ENCODE measurements around the gene CCL5.

The CCL5 gene

GRCh38 chr17:35879773-35880654 is at the start of gene CCL5:
CCL5 (minus strand) TSS chr17:35880360.
- DNase-seq (ENCODE audit: low spot score): no peak

- DNase-seq (ENCODE audit: low spot score): no peak
Observed at GRCh38 chr17:35927714-35928113, 47.6 kb upstream of the CCL5 start.

- DNase-seq (ENCODE audit: low spot score): no peak
Observed at GRCh38 chr17:35923609-35924114, 43.5 kb upstream of the CCL5 start.

DNA sequence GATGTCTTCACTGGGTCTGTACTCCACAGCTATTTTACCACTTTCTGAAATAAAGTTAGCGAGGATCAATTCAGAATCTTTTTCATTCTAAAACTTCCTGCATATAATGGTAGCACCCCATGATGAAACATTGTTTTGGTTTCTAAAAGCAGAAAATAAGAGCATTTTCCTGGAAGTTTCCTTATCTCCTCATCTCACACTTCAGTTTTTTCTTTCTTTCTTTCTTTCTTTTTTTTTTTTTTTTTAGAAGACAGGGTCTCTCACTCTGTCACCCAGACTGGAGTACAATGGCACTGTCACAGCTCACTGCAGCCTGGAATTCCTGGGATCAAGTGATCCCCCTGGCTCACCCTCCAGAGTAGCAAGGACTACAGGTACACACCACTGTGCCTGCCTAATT is 40.1 kb upstream of the CCL5 start:
- no peak for DNase-seq (ENCODE audit: low spot score)

GRCh38 chr17:35918665-35919064 is 38.5 kb upstream of the CCL5 start:
- no peak for DNase-seq (ENCODE audit: low spot score)

- no peak for DNase-seq (ENCODE audit: low spot score)
Observed at GRCh38 chr17:35917519-35918213, 37.5 kb upstream of the CCL5 start.

DNA sequence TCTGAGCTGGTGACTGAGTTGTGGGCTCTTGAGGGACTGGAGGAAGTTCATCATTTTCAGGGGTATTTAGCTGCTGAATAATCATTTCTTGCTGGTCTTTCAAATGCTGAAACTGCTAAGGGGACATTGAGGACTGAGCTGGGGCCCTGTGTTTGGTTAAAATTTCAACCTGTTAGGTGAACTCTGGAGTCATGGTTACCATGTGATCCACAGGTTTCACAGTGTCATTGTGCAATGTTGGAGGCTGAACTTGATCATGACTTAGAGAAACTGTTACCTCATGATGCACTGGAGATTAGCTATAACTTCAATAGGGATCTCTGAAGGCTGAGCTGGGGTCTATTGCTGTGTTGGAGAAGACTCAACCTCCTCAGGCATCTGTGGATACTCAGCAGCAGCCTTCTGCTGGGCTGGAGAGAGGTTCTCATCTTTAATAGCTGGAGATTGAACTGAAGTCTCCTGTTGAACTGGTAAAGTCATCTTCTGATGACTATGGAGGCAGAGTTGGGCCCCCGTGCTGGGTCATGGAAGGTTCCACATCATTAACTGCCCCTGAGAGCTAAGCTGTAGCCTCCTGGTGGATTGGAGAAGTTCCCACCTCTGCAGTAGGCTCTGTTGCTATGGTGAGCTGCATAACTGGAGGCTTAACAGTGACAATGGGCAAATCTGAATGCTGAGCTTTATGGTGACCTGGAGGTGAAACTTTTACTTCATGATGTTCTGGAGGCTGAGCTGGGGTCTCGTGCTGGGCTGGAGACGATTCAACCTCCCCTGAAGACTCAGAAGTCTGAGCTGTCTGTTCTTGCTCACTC is 35.2 kb upstream of the CCL5 start:
- no peak for DNase-seq (ENCODE audit: low spot score)

DNA sequence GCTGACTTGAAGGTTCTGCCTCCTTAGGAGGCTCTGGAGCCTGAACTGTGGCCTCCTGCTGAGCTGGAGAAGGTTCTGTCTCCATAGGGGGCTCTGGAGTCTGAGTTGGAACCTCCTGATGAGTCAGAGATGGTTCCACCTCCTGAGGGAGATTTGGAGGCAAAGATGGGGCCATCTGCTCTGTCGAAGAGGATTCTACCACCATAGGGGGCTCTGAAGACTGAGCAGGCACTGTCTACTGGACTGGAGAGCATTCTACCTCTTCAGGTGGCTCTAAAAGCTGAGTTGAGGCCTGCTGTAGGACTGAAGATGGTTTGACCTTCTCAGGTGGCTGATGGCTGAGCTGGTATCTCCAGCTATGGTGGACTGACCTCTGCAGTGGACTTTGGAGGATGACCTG is 34.2 kb upstream of the CCL5 start:
- DNase-seq (ENCODE audit: low spot score): no peak

DNA sequence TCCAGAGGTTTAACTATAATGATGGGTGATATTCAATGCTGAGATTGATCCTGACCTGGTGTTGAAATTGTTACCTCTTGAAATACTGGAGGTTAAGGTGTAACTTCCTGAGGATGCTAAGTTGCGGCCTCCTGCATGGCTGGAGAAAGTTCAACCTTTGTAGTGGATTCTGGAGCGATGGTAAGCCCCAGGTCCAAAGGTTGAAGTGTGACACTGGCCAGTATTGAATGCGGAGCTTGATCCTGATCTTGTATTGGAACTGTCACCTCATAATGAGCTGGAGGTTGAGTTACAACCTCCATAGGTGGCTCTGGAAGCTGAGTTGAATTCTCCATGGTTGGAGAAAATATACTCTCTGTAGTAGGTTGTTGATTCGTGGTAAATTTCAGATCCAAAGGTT is 33.4 kb upstream of the CCL5 start:
- no peak for DNase-seq (ENCODE audit: low spot score)

DNA sequence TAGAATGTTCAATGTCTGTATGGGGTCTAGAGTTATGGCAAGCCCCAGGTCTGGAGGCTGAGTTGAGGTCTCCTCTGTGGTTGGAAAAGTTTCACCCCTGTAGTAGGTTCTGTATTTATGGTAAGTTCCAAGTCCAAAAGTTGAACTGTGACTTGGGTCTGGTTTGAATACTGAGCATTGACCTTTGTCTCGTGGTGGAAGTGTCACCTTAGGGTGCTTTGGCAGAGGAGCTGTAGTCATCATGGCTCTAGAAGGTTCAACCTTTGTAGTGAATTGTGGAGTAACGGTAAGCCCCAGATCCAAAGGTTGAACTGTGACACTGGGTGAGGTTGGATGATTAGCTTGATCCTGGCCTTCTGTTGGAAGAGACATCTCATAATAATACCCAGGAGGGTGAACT is 32.8 kb upstream of the CCL5 start:
- DNase-seq (ENCODE audit: low spot score): no peak

DNA sequence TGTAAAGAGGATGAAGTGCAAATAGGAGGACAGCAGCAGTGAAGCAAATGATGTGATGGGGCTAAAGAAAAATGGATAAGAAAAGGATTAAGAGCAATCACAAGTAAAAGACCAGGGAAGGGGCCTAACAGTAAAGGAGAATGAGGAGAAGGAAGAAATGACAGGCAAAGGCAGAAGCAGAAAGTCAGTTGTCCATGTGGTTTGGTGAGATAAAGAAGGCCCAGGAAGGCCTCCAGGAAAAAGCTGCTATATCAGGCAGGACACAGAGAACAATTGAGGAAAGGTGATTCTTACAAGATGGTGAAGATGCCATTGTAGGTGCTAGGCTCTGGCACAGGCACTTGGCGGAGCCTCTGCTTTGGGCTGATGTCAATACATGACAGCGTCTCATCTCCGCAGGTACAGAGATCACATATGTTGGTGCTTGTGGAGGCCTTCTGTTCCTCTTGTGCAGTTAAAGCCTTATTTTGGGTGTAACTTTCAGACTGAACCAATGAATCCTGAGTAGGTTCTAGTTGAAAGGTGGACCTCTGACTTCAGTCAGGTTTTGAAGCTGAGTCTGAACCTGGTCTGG is 32.3 kb upstream of the CCL5 start:
- DNase-seq (ENCODE audit: low spot score): no peak

DNA sequence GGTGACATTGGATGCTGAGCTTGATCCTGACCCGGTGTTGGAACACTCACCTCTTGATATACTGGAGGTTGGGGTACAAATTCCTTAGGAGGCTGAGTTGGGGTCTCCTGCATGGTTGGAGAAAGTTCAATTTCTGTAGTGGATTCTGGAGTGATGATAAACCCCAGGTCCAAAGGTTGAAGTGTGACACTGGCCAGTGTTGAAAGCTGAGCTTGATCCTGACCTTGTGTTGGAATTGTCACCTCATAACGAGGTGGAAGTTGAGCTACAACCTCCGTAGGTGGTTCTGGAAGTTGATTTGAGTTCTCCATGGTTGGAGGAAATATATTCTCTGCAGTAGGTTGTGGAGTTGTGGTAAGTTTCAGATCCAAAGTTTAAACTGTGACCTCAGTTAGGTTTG is 29.2 kb upstream of the CCL5 start:
- no peak for DNase-seq (ENCODE audit: low spot score)

GRCh38 chr17:35907691-35908090 is 27.5 kb upstream of the CCL5 start:
- DNase-seq (ENCODE audit: low spot score): no peak

DNA sequence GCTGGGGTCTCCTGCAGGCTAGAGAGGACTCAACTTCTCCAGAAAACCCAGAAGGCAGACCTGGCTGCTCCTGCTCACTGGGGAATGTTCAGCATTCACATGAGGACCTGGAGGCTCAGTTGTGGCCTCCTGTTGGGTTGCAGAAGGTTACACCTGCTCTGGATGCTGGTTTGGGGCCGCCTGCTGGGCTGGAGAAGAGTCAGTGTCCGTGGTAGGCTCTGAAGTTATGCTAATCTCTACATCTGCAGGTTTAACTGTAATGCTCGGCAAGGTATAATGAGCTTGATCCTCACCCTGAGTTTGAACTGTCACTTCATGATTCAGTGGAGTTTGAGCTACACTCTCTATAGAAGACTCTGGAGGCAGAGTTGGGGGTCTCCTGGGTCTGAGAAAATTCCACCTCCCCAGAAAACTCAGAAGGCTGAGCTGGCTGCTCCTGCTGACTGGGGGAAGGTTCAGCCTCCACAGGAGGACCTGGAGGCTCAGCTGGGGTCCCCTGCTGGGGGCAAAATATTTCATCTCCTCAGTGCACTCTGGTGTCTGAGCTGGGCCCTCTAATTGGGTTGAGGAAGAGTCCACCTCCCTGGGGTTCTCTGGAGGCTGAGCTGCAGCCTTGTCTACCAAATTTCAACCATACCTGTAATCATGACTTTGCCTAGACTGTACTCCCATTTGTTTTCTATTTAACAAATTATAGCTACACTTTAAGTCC is 26.9 kb upstream of the CCL5 start:
- no peak for DNase-seq (ENCODE audit: low spot score)

DNA sequence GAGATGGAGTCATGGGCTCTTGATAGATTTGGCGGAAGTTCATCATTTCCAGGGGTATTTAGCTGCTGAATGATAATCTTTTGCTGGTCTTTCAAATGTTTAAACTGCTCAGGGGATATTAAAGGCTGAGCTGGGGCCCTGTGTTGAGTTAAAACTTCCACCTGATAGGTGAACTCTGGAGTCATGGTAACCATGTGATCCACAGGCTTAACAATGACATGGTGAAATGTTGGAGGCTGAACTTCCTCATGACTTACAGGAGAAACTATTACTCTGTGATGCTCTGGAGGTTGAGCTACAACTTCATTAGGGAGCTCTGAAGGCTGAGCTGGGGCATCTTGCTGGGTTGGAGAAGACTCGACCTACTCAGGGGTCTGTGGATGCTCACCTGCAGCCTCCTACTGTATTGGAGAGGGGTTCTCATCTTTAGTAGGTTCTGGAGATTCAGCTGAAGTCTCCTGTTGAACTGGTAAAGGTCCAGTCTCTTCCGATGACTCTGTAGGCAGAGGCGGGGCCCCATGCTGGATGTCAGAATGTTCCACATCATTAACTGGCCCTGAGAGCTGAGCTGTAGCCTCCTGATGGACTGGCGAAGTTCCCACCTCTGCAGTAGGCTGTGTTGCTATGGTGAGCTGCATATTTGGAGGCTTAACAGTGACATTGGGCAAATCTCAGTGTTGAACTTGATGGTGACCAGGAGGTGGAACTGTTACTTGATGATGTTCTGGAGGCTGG is 26.2 kb upstream of the CCL5 start:
- no peak for DNase-seq (ENCODE audit: low spot score)

DNA sequence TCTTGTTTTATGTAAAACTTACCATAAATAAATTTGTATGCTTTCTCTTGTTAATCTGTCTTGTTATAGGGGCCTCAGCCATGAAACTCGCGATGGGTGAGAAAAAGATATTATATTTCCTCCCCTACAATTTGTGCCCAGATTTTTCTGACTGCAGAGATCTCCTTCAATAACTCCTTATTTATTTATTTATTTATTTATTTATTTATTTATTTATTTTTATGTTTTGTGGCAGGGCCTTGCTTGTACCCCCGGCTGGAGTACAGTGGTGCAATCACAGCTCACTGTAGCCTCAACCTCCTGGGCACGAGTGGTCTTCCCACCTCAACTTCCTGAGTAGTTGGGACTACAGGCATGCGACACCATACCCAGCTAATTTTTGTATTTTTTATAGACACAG is 23.3 kb upstream of the CCL5 start:
- DNase-seq (ENCODE audit: low spot score): no peak

DNA sequence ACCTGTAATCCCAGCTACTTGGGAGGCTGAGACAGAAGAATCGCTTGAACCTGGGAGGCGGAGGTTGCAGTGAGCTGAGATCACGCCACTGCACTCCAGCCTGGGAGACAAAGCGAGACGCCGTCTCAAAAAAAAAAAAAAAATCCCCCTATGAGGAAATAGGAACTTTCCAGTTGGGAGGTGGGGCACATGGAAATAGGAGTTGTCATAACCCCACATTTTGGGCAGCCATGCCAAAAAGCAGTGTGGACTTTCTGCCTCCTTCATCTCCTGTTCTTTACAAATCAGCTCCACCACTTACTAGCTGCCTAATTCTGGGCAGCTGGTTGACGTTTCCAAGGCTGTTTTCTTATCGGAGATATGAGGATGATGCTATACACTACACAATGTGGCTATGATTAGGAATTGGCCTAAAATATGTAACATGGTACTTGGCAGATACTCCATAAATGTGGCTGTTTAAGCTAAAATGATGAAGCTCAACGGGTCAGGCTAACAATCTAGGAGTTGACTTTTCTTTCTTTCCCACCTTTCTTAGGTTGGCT is 21.5 kb upstream of the CCL5 start:
- no peak for DNase-seq (ENCODE audit: low spot score)

DNA sequence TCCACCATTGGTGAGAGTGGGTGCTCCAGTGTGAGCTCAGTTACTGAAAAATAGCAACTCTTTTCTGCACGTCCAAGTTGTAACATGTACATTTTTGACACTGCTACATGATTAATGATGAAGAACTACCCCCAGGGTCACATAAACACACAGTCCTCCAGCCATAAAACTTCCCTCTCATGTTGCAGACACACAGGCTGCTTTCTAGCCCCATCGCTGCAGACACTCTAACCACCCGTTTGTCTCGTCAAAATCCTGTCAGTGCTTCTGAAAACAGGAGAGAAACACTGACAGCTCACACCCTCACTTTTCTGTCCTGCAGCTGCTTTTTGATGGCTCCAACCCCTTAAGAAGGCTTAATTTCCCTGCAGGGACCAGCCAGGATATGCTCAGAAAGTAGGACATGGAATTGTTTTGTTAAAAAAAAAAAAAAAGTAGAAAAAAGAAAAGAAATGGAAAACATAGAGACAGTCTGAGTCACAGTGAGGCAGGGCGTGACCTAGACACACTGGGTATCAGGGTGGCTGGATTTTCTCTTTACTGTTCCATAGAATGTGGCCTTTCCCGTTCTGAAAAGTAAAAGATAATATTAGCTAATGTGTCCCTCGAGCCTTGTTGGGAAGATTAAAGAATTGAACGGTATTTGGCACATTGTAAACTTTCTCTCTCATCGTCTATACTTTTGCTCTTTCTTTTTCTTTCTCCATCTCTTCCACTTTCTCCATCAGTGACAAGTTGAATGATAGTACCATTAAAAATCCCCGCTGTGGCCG is 20.7 kb upstream of the CCL5 start:
- peak; percentile 24 for DNase-seq (ENCODE audit: low spot score)

DNA sequence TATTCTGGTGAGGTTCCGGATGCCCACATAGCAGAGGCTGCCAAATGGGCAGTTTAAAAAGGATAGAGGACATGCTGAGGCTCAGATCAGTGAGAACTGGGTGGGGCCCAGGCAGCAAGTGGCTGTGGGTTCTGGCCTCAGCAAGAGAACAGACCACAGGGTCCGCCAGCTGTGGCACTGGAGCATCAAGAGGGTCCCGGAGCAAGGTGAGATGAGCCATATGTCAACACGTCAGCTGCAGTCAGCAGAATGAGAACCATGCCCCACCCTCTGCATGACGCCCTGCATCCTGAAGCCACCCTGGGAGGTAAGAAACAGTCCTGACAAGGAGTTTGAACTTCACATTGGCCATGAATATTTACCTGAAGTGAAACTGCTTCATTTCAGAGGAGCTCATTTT is 20.1 kb upstream of the CCL5 start:
- no peak for DNase-seq (ENCODE audit: low spot score)
